GM18511 (cell line): Measurements from ENCODE around the gene ATAD3C.
"Not testable (repeated sequence)": the region's sequence is repeated elsewhere in the genome, so short reads cannot be mapped to it uniquely, and the experiment has no call there.

Experiments used
- ATAC-seq: cut with Tn5 transposase; IDR thresholded peaks from one replicate; pipeline ENCODE4 v1.9.1; 2021; ENCODE audit warnings: mild to moderate bottlenecking, moderate library complexity; ENCODE audit not compliant: unreplicated experiment

ATAD3C gene

DNA sequence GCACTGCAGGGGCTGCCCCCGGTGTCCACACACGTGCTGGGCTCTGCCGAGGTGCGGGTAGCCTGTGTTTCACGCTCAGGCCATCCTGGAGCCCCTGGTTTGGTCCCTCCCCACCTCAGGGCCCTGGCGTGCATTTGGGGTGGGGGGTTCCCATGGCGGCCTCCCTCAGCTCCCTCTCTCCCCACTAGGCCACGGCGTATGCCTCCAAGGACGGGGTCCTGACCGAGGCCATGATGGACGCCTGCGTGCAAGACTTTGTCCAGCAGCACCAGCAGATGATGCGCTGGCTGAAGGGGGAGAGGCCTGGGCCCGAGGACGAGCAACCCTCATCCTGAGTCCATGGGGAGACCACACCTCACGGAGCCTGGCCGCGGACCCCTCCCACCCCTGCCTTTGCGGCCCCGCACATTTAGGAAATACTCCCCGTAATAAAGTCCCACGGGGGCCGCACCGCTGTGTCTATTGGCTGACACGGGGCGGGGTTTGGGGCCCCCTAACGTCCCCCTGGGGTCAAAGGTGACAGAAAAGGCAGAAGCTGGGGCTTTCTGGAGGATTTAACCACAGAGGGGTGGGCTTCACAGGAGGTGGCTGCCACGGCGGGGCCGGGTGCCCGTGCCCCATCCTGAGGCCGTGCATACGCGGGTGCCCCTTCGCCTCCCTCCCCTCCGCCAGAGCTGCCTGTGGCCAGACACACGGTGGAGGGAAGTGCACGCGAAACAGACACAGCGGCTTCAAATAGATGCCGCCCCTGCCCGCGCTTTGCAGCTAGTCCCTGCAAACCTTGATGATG, 18.9 kb downstream of the ATAD3C start:
- not testable (repeated sequence) for ATAC-seq

DNA sequence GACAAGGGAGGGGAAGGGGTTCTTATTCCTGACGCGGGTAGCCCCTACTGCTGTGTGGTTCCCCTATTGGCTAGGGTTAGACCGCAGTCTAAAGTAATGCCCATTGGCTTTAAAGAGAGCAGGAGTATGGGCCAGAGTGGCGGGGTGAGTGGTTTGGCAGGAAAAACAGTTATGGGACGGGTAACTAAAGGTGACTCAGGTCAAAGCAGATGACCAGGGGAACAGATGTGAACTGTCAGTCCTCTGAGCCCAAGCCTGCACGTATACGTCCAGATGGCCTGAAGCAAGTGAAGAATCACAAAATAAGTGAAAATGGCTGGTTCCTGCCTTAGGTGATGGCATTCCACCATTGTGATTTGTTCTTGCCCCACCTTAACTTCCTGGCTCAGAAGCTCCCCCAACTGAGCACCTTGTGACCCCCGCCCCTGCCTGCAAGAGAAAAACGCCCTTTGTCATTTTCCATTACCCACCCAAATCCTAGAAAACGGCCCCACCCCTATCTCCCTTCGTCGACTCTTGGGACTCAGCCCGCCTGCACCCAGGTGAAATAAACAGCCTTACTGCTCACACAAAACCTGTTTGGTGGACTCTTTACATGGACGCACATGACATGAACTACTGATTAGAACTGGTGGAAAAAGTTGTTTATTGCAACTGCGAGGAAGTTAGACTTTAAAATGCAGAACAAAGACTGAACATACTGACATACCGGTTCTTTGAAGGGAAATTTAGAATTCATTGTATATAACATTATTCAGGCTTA, 21.3 kb downstream of the ATAD3C start:
- no peak for ATAC-seq

GRCh38 chr1:1471389-1472052, 22.0 kb downstream of the ATAD3C start, which contains the start of gene ATAD3B:
Gene ATAD3B, plus strand, starts transcription at chr1:1471765. Its CDS starts 120 bp downstream, at chr1:1471885.
- peak; percentile 94 for ATAC-seq

DNA sequence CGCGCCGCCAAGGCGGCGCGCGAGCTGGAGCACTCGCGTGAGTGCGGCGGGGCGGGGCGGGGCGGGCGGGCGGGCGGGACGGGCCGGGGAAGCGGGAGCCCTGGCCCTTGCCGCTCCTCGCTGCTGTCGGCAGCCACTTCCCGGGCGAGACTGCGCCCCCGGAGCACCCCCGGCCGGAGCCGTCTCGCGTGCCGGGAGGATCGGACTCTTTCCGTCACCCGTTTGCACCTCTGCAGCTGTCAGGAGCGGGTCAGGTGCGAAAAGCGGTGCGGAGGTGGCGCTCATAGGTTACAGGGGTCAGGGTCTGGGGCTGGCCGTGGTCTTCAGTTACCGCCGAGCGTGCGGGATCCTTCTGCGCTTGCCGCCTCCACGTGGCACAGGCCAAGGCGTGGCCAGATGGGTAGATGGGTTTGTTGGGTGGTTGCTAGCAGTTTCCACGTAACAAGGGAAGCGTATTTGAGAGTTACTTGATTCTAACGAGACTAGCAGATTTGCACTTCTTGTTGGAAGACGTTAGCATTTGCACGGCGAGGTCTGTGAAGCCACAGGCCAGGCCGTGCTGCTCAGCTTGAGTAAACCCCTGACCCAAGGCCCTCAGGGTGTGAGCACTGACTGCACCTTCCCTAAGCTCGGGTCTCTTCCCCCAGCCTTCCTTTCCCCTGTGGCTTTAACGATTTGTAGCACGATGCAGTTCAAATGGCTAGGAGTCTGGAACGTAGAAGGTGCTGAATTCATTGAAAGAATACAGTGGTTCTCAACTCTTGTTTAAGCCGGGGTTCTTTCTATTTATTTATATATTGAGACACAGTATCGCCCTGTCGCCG, 22.8 kb downstream of the ATAD3C start:
- peak; percentile 20 for ATAC-seq

DNA sequence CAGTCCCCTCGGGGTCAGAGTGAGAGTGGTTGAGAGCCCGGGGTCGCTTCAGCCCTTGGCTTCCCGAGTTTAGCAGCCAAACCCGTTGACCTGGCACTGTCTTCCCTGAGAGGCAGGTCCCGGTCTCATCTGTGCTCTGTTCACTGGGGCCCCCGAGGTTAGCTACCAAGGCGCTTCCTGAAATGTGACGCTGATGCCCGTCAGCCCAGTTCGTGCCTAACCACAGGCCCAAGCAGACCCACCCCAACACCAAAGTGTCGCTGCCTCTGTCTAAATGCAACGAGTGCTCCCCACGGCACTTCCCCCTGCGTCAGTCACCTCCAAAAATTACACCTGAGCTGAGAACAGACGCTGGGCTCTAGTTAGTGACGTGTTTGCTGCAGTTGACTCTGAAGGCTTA, 26.5 kb downstream of the ATAD3C start:
- not testable (repeated sequence) for ATAC-seq

- no peak for ATAC-seq
These were observed 27.7 kb downstream of the ATAD3C start for GRCh38 chr1:1477206-1477605.

- no peak for ATAC-seq
These were observed 30.3 kb downstream of the ATAD3C start for GRCh38 chr1:1479547-1480487.

- ATAC-seq: not testable (repeated sequence)
These were observed 31.0 kb downstream of the ATAD3C start for GRCh38 chr1:1480488-1480867.

DNA sequence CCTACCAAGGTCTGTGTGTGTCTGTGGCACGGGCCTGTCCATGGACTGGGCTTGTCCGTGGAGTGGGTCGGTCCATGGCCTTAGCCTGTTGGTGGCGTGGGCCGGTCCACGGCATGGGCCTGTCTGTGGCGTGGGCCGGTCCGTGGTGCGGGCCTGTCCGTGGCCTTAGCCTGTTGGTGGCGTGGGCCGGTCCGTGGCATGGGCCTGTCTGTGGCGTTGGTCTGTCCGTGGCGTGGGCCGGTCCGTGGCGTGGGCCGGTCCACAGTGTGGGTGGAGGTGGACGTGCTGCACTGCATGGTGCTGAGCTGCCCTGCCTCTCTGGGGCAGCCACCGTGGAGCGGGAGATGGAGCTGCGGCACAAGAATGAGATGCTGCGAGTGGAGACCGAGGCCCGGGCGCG, 32.3 kb downstream of the ATAD3C start:
- not testable (repeated sequence) for ATAC-seq

DNA sequence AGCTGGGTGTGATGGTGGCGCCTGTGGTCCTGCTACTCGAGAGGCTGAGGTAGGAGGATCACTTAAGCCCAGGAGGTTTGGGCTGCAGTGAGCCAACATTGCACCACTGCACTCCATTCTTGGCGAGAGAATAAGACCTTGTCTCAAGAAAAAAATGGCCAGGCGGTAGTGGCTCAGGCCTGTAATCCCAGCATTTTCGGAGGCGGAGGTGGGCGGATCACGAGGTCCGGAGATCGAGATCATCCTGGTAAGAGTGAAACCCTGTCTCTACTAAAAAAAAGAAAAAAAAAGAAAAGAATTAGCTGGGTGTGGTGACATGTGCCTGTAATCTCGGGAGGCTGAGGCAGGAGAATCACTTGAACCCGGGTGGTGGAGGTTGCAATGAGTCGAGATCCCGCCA, 33.4 kb downstream of the ATAD3C start:
- ATAC-seq: no peak

DNA sequence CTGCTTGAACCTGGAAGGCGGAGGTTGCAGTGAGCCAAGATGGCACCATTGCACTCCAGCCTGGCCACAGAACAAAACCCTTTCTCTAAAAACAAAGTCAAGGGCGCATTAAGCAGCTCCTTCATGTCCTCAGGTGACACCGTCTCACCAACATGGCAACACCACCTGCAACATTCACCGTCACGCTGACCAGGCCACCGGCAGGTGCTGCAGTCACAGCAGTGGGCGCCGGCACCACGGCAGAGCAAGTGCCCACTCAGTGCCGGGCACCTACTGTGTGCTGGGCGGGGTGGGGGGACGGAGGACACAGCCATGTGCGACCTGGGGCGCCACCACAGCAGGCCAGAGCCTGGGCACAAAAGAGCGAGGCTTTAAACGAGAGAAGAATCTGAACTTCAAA, 34.2 kb downstream of the ATAD3C start:
- ATAC-seq: no peak

GRCh38 chr1:1484976-1485750, 35.7 kb downstream of the ATAD3C start:
- not testable (repeated sequence) for ATAC-seq

DNA sequence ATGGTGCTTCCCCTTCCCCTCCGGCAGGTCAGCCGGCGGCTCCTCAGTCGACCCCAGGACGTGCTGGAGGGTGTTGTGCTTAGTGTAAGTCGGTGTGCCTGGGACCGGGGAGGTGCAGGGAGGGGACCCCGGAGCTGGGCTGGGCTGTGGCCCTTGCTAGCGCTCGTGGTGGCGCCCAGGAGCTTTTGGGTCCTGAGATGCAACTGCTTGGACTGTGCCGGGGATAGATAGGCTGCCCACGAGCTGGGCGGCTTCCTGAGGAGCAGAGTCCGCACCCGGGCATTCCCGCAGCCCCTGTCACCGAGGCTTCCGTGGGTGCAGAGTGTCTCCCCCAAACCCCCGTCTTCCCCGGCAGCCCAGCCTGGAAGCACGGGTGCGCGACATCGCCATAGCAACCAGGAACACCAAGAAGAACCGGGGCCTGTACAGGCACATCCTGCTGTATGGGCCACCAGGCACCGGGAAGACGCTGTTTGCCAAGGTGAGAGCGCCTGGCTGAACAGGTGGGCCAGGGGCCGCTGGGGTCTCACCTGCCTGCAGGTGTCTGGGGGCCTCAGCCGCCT, 36.3 kb downstream of the ATAD3C start:
- not testable (repeated sequence) for ATAC-seq

DNA sequence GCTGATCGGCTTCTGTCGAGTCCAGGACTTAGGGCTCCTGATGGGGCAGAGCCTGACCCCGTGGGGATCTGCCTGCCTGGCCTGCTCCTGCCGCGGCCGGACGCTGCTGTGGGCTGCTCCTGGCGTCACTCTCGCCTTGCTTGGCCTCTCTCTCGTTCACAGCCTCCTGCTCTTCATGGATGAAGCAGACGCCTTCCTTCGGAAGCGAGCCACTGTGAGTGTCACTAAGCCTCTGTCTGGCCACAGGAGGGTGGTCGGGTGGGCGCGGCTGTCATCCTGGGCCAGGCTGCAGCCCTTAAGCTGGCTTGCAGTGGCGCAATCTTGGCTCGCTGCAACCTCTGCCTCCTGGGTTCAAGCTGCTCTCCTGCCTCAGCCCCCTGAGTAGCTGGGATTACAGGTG, 38.2 kb downstream of the ATAD3C start:
- no peak for ATAC-seq

DNA sequence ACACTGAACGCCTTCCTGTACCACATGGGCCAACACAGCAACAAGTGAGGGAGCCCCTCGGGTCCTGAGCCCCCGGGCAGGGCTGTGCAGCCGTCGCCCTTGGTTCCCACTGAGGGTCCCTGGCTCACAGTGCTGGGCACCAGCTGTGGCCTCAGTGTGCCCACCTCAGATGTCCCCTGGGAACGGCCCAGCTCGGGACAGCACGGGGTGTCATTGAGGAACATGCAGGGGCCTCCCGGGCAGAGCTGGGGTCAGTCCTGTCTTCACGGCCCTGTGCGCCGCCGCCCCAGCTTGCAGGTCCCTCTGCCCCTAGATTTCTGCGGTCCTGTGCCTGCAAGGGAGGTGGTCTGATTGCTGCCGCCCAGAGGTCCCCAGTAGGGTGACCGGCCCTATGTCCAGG, 39.7 kb downstream of the ATAD3C start:
- no peak for ATAC-seq

- ATAC-seq: no peak
These were observed 40.4 kb downstream of the ATAD3C start for GRCh38 chr1:1489861-1490260.

DNA sequence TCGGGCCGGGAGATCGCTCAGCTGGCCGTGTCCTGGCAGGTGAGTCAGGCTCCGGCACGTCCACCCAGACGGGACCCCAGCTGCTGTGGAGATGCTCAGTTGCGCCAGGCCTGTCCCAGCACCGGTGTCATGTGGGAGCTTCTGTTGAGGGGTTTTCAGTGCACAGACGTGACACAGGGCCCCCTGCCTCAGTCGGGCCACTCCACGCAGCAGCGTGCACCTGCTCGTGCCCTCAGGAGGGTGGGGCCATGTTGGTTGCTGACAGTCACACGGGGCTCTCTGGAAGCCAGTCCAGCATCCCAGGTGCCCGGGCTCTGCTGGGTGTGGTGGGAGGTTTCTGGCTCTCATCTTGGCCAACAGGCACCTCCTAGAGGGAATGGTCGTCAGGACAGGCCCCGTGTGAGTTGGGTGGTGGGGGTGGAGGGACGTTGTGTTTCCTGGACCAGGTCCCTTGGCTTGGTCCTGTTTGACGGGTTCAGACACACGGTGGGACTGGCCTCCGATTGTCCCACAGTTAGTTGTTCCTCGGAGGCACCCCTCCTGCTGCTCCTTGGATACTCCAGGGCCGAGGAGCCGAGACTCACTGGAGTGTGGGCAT, 41.2 kb downstream of the ATAD3C start:
- no peak for ATAC-seq

DNA sequence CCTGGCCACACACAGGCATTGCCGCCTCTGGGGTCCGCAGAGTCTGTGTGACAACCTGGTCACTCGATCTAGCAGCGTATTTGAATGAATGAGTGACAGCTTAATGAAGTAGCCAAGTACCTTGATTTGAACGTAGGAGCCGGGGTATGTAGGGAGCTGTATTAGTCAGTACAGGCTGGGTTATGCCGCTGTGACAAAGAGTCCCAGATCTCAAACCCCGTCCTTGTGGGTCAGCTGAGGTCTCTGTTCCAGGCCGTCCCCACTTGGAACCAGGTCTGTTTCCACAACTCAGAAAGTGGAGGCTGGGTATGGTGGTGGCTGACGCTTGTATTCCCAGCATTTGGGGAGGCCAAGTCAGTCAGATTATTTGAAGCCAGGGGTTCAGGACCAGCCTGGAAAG, 42.1 kb downstream of the ATAD3C start:
- ATAC-seq: no peak
